GM10248 (cell line): ENCODE data around the gene ULK3.

Experiments
- CTCF ChIA-PET: fragments of 300-600 bp; sonication (Branson Sonifier 250); formaldehyde crosslinking; extraction: SDS; loops from one replicate; lab custom pipeline; 2021; ENCODE audit warnings: antibody characterized with exemption; lab: Yijun Ruan, JAX
- POLR2A ChIA-PET: fragments of 350-650 bp; sonication (Branson Sonifier 250); formaldehyde crosslinking; extraction: SDS; loops from one replicate; lab custom pipeline; 2020; ENCODE audit warnings: antibody characterized with exemption; lab: Yijun Ruan, JAX
- DNase-seq: peaks from one replicate; pipeline ENCODE4 v3.0.0; 2012; ENCODE audit errors: extremely low spot score
- CTCF ChIP-seq: IDR thresholded peaks from 2 replicates; pipeline ENCODE4 v1.5.1; 2012; ENCODE audit warnings: mild to moderate bottlenecking, low read depth; ENCODE audit errors: extremely low read depth, missing control alignments, control extremely low read depth

Gene ULK3

GRCh38 chr15:74786551-74787165 is 56.3 kb downstream of the ULK3 start:
- no peak for TF ChIP-seq CTCF
- ChIA-PET CTCF (interaction anchor here (0.6 to 35.2 kb wide), 17 partner anchors 12 to 412 kb away, joined by 3 to 1226 read pairs (median 5); partner anchors contain the start of gene CSK), POLR2A (interaction anchor here (0.5 to 2.4 kb wide), 5 partner anchors 9 to 710 kb away, joined by 3 to 8 read pairs (median 4); no protein-coding TSS in a partner anchor)
- no peak for DNase-seq
